ENCODE results near the gene SPATA31E1.
"Not testable (repeated sequence)": the region's sequence is repeated elsewhere in the genome, so short reads cannot be mapped to it uniquely, and the experiment has no call there.

DNA sequence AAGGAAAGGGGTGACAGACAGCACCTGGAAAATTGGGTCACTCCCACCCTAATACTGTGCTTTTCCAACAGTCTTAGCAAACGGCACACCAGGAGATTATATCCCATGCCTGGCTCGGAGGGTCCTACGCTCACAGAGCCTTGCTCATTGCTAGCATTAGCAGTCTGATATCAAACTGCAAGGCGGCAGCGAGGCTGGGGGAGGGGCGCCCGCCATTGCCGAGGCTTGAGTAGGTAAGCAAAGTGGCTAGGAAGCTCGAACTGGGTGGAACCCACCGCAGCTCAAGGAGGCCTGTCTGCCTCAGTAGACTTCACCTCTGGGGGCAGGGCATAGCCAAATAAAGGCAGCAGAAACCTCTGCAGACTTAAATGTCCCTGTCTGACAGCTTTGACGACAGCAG, 19.7 kb downstream of the SPATA31E1 start:
- TF ChIP-seq, protein P1, sequence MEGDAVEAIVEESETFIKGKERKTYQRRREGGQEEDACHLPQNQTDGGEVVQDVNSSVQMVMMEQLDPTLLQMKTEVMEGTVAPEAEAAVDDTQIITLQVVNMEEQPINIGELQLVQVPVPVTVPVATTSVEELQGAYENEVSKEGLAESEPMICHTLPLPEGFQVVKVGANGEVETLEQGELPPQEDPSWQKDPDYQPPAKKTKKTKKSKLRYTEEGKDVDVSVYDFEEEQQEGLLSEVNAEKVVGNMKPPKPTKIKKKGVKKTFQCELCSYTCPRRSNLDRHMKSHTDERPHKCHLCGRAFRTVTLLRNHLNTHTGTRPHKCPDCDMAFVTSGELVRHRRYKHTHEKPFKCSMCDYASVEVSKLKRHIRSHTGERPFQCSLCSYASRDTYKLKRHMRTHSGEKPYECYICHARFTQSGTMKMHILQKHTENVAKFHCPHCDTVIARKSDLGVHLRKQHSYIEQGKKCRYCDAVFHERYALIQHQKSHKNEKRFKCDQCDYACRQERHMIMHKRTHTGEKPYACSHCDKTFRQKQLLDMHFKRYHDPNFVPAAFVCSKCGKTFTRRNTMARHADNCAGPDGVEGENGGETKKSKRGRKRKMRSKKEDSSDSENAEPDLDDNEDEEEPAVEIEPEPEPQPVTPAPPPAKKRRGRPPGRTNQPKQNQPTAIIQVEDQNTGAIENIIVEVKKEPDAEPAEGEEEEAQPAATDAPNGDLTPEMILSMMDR (IDR thresholded peaks at IDR 0.05), result not testable (repeated sequence)
- not testable (repeated sequence) for TF ChIP-seq POLR2A (IDR thresholded peaks at IDR 0.05)

All from heart left ventricle (tissue), 13 donors.